HepG2 (cell line): ENCODE data around the gene ESF1. TPM values are rescaled to one million over a fixed set of nuclear protein-coding genes. Genes with fewer than 3 reads are reported as not detected.

ENCODE experiments used
- ATAC-seq: fragments of 200-7000 bp; cut with Tn5 transposase; 3 replicates; pipeline ENCODE4 v1.9.1; 2020; ENCODE audit warnings: mild to moderate bottlenecking, moderate library complexity
- BruUV-seq: library from RNA; stranded (reverse); fragments of 400-500 nt; replicated peaks from 2 replicates; lab custom pipeline; 2021; lab: Mats Ljungman, UMichigan
- CTCF ChIA-PET: fragments of 300-600 bp; formaldehyde crosslinking; extraction: SDS; loops from one replicate; lab custom pipeline; 2021; ENCODE audit warnings: low total read pairs, inconsistent platforms, low intra/inter-chr PET ratio; lab: Yijun Ruan, JAX
- POLR2A ChIA-PET: fragments of 350-600 bp; sonication (Branson Sonifier 250); formaldehyde crosslinking; loops from one replicate; lab custom pipeline; 2020; ENCODE audit warnings: antibody characterized with exemption, inconsistent platforms; lab: Yijun Ruan, JAX
- DNase-seq: peaks from one replicate; pipeline ENCODE4 v3.0.0-alpha.2; 2015; ENCODE audit warnings: low spot score
- FAIRE-seq: peaks from 3 replicates; lab custom pipeline; 2011; peaks lifted over from hg19 to GRCh38; lab: Jason Lieb, UNC
- H2AFZ ChIP-seq: one replicate; pipeline ENCODE4 v1.6.1; 2011; ENCODE audit warnings: low read length, inconsistent platforms
- H3K27ac ChIP-seq: fragments of 300-600 bp; 3 replicates; pipeline ENCODE4 v1.8.0; 2011; ENCODE audit warnings: mixed run types, mild to moderate bottlenecking, mixed read lengths, low read length, inconsistent platforms; ENCODE audit not compliant: insufficient read depth; ENCODE audit errors: extremely low read length
- H3K27me3 ChIP-seq, 2 experiments: fragments of 200-600 bp in 1 of 2; 2 replicates in 1 of 2; 3 replicates in 1 of 2; pipeline versions ENCODE4 v1.6.0 to v1.8.0; 2011; ENCODE audit warnings: low read length in 2 of 2, mild to moderate bottlenecking in 2 of 2, moderate library complexity in 2 of 2, inconsistent platforms in 1 of 2; ENCODE audit not compliant: insufficient read depth in 2 of 2, control insufficient read depth in 1 of 2
- H3K36me3 ChIP-seq, 2 experiments: fragments of 200-600 bp in 1 of 2; replicated peaks in 1 of 2; 2 replicates in 1 of 2; 3 replicates in 1 of 2; pipeline versions ENCODE4 v1.5.1 to v1.8.0; 2011; ENCODE audit warnings: low read length in 2 of 2, inconsistent platforms in 1 of 2; ENCODE audit not compliant: insufficient read depth in 2 of 2, control insufficient read depth in 1 of 2
- H3K4me1 ChIP-seq: 2 replicates; pipeline ENCODE4 v1.5.1; 2012; ENCODE audit warnings: low read length, inconsistent platforms; ENCODE audit not compliant: insufficient read depth
- H3K4me2 ChIP-seq: 2 replicates; pipeline ENCODE4 v1.6.0; 2011; ENCODE audit warnings: low read depth, low read length, inconsistent platforms
- H3K4me3 ChIP-seq, 3 experiments: fragments of 200-600 bp in 1 of 3; sonication (generic), shearing (Covaris generic) in 1 of 3; replicated peaks in 1 of 3; 2 replicates each; pipeline ENCODE4 v1.5.1; 2011 to 2016; ENCODE audit warnings: low read length in 3 of 3, inconsistent platforms in 2 of 3, low read depth in 2 of 3, mild to moderate bottlenecking in 2 of 3, control low read depth in 1 of 3, mixed read lengths in 1 of 3; ENCODE audit not compliant: insufficient read depth in 1 of 3
- H3K79me2 ChIP-seq: one replicate; pipeline ENCODE4 v1.6.1; 2011; ENCODE audit warnings: low read length, inconsistent platforms; ENCODE audit not compliant: insufficient read depth
- H3K9ac ChIP-seq: 2 replicates; pipeline ENCODE4 v1.6.0; 2011; ENCODE audit warnings: mild to moderate bottlenecking, low read depth, low read length, inconsistent platforms; ENCODE audit not compliant: insufficient read depth
- H3K9me3 ChIP-seq: 2 replicates; pipeline ENCODE4 v1.5.1; 2012; ENCODE audit warnings: mild to moderate bottlenecking, low read length
- H4K20me1 ChIP-seq: 2 replicates; pipeline ENCODE4 v1.6.0; 2011; ENCODE audit warnings: inconsistent platforms, mild to moderate bottlenecking, low read length, moderate library complexity; ENCODE audit not compliant: insufficient read depth
- MAFF ChIP-seq: IDR thresholded peaks from 2 replicates; pipeline ENCODE4 v1.6.1; 2011; ENCODE audit warnings: low read depth, low read length, improper control_type of control experiment
- MAFK ChIP-seq, 2 experiments: IDR thresholded peaks in 1 of 2; conservative IDR thresholded peaks in 1 of 2; 2 replicates each; pipeline ENCODE4 v1.6.1; 2011; ENCODE audit warnings: improper control_type of control experiment in 2 of 2, low read length in 2 of 2
- MYNN ChIP-seq: sonication (generic); formaldehyde crosslinking; IDR thresholded peaks from 2 replicates; pipeline ENCODE4 v1.4.0; 2020; ENCODE audit warnings: mild to moderate bottlenecking, low read depth, missing genetic modification reagents
- RBM22 ChIP-seq: fragments of 200-400 bp; formaldehyde crosslinking; optimal IDR thresholded peaks from 2 replicates; pipeline ENCODE3; 2017; ENCODE audit warnings: mild to moderate bottlenecking, low read length, moderate library complexity
- whole genome bisulfite sequencing: methylation state at CpG from one replicate; pipeline ENCODE4 v1.1.6; 2017; ENCODE audit warnings: low lambda C conversion rate; 5-methylcytosine and 5-hydroxymethylcytosine counted together
- in situ Hi-C: cut with HindIII; loops from 2 replicates; pipeline ENCODE4 v1.10.0; 2017; ENCODE audit warnings: low pct_unique_long_range_greater_than_20kb; ENCODE audit not compliant: extremely low pct_ligation_motif_present
- intact Hi-C: fragments of 100-400 bp; cut with micrococcal nuclease; formaldehyde crosslinking; loops from one replicate; pipeline ENCODE4 v1.10.0; 2022; ENCODE audit not compliant: unreplicated experiment
- polyA plus RNA-seq, 8 experiments: library from polyadenylated mRNA; depleted of rRNA in 3 of 8; stranded (reverse) in 7 of 8; unstranded in 1 of 8; fragments of >200 nt; fragmentation: Illumina TruSeq in 4 of 8; extraction: Trizol in 4 of 8; gene quantifications; 2 replicates each; pipeline versions ENCODE4 v1.2.1 to v1.2.3, GENCODE V29; 2011 to 2016; ENCODE audit warnings: low read depth in 4 of 8, missing spikeins in 1 of 8, mixed read lengths in 1 of 8; ENCODE audit not compliant: insufficient read depth in 1 of 8
- total RNA-seq, 5 experiments: library from RNA; depleted of rRNA; stranded (reverse); fragments of >200 nt; fragmentation: Illumina TruSeq; extraction: Trizol; gene quantifications; 2 replicates each; pipeline ENCODE4 v1.2.3, GENCODE V29; 2016; ENCODE audit warnings: low read depth in 1 of 5
- TF ChIP-seq, protein P1 (sequence below): IDR thresholded peaks from 2 replicates; pipeline ENCODE4 v1.6.1; 2016; ENCODE audit warnings: missing compliant biosample characterization, missing genetic modification reagents, borderline replicate concordance

The ESF1 gene
- total and polyA plus RNA-seq, 2 of the 13 experiments (the other 11 are each of a cell fraction or from before 2014, with no cell fraction given): 7.3 to 66.9 TPM

DNA sequence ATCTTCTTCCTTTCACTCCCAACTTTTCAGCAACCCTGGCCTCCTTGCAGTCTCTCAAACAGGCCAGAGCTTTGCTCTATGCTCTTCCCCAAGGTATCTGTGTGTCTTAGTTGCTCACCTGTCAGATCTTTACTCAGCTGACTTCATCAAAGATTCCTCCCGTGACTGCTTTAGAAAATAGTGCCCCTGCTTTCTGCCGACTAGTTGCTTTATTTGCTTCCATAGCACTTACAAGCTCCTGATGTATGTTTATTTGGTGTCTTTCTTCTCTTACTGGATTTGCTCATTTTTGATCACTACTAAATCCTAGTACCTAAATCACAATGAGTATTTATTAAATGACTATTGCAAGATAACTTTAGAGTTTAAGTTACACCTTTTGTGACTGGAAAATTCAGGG, 6.0 kb upstream of the ESF1 start:
- TF ChIP-seq MAFF: peak; percentile 73
- TF ChIP-seq MYNN (CRISPR knock-in tag): no peak
- peak; percentile 34 to 64; a peak in 2 of 4 replicates for TF ChIP-seq MAFK (conservative IDR thresholded peaks at IDR 0.05 in 1 of 2, IDR thresholded peaks at IDR 0.05 in 1 of 2; ENCODE audit: low read length in 2 of 2)
- TF ChIP-seq RBM22: peak; percentile 50
- TF ChIP-seq, protein P1, sequence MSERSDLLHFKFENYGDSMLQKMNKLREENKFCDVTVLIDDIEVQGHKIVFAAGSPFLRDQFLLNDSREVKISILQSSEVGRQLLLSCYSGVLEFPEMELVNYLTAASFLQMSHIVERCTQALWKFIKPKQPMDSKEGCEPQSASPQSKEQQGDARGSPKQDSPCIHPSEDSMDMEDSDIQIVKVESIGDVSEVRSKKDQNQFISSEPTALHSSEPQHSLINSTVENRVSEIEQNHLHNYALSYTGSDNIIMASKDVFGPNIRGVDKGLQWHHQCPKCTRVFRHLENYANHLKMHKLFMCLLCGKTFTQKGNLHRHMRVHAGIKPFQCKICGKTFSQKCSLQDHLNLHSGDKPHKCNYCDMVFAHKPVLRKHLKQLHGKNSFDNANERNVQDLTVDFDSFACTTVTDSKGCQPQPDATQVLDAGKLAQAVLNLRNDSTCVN (CRISPR knock-in tag): no peak
- TF ChIP-seq, all 625 proteins: peak for 3
- ATAC-seq (no peak), DNase-seq (no peak), FAIRE-seq (no peak)
- H3K36me3 ChIP-seq: peaks cover 37 to 76% of the 10 kb centered on the region in 2 experiments
- H4K20me1 ChIP-seq: no peaks in the 10 kb centered on the region; the same call in 1 of the 2 replicates
- no TSS peak for BruUV-seq
- no peaks in the 10 kb centered on the region for H3K27me3 ChIP-seq
- POLR2A ChIA-PET: no interaction called here
- no peak overlapping the region for H3K4me3 ChIP-seq
- H3K9ac ChIP-seq: no peak overlapping the region
- no peaks in the 10 kb centered on the region for H3K9me3 ChIP-seq
- H3K27ac ChIP-seq: no peak overlapping the region
- no peak overlapping the region for H3K4me2 ChIP-seq
- CTCF ChIA-PET: no interaction called here
- intact Hi-C loops: no loop called here
- in situ Hi-C loops: no loop called here
- H3K4me1 ChIP-seq: peaks cover 53% of the 10 kb centered on the region
- WGBS: 95% methylated on average over 2 of the region's 2 CpGs
- H2AFZ ChIP-seq: no peak overlapping the region
- H3K79me2 ChIP-seq: peaks cover 36% of the 10 kb centered on the region
